COLO829 (cell line): Measurements from ENCODE around the gene TSPAN9.
"Not testable (repeated sequence)": the region's sequence is repeated elsewhere in the genome, so short reads cannot be mapped to it uniquely, and the experiment has no call there.

ENCODE experiments used
- DNase-seq: peaks from one replicate; pipeline ENCODE4 v3.0.0; 2012; ENCODE audit warnings: low spot score

Gene TSPAN9

DNA sequence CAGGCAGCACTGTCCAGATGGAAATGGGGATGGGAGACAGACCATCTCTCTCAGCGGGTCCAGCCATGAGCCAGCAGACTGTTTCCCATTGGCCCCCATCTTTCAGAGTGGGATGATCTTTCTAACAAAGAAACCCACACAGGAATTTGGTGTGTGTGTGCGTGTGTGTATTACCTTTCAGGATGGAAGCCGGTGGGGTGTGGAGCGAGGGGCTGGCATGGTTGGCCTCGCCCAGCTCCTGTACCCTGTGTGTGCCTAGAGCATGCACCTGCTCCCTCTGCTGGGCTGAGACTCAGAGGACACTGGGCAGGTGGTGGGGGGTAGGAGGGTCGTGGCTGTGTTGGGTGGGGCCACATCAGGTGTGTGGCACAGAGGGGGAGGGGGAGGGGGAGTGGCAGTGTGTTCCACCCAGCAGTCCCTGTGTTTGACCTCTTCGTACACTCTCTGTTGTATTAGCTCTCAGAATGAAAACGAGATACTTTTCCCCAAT lies 33.0 kb upstream of the TSPAN9 start:
- no peak for DNase-seq

DNA sequence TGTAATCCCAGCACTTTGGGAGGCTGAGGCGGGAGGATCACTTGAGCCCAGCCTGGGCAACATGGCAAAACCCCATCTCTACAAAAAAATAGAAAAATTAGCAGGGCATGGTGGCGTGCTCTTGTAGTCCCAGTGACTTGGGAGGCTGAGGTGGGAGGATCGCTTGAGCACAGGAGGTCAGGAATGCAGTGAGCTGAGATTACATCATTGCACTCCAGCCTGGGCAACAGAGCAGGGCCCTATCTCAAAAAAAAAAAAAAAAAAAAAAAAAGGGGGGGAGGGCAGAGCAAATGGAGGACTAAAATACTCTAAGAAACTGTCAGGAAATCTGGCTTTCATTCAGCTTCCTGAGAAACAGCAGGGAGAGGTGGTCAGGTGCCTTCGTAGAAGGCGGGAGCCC lies 31.7 kb upstream of the TSPAN9 start:
- no peak for DNase-seq

GRCh38 chr12:3045989-3046388 lies 31.2 kb upstream of the TSPAN9 start:
- no peak for DNase-seq

DNA sequence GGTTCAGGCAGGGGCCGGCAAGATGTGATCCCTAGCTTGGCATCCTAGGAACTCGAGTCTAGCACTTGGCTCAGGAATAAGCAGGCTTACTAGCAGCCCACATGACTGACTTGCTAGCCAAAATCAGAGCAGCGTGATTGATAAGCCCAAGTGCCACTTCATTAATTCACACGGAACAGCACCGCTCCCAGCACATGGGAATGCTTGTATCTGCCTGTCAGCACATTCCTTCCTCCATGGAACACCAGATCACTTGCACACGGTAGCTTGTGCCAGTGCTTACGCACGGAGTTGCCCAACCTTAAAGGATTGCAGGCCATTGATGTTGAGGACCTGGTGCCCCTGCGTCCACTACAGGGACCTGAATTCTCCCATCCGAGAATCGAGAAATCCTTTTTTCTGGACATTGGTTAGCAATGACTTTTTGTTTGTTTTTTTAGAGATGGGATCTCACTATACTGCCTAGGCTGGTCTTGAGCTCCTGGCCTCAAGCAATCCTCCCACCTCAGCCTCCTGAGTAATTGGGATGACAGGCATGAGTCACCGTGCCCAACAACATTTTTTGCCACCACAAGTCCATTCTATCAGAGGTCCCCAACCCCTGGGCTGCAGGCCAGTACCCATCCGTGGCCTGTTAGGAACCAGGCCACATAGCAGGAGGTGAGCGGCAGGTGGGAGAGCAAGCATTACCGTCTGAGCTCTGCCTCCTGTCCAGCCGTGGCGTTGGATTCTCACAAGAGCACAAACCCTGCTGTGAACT lies 30.6 kb upstream of the TSPAN9 start:
- DNase-seq, result no peak

DNA sequence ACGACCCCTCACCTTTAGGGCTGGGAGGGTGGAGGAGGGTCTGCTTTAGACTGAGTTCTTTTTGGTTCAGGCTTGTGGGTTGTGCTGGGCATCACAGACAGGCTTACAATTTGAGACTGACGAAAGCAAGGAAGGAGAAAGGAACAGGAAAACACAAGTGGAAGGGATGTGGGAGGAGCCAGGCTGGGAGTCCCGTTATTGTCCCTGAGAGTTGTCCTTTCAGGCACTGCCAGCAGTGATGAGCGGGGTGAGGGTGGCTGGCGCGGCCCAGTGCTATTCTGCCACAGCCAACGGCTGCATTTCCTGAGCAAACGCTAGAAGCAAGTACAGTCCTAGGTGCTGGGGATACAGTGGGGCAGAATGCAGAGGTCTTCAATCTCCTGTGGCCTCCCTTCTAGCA lies 29.2 kb upstream of the TSPAN9 start:
- no peak for DNase-seq

DNA sequence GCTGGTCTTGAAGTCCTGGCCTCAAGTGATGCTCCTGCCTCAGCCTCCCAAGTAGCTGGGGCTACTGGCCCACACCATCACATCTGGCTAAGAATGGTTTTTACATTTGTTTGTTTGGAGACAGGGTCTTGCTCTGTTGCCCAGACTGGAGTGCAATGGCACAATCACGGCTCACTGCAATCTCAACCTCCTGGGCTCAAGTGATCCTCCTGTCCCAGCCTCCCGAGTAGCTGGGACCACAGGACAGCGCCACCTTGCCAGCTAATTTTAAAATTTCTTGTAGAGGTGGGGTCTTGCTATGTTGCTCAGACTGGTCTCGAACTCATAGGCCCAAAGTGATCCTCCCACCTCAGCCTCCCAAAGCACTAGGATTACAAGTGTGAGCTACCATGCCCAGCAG lies 28.6 kb upstream of the TSPAN9 start:
- no peak for DNase-seq

DNA sequence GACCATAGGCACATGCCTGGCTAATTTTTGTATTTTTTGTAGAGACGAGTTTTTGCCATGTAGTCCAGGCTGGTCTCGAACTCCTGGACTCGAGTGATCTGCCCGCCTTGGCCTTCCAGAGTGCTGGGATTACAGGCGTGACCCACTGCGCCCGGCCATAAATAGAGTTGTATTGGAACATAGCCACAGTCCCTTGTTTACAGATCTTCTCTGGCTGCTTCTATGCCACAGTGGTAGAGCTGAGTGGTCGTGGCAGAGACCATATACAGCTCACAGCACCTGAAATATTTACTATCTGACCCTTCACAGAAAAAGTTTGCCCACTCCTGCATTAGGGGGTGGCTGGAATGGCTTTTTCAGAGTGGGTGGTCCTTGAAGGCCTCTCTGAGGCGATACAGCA lies 28.0 kb upstream of the TSPAN9 start:
- no peak for DNase-seq

DNA sequence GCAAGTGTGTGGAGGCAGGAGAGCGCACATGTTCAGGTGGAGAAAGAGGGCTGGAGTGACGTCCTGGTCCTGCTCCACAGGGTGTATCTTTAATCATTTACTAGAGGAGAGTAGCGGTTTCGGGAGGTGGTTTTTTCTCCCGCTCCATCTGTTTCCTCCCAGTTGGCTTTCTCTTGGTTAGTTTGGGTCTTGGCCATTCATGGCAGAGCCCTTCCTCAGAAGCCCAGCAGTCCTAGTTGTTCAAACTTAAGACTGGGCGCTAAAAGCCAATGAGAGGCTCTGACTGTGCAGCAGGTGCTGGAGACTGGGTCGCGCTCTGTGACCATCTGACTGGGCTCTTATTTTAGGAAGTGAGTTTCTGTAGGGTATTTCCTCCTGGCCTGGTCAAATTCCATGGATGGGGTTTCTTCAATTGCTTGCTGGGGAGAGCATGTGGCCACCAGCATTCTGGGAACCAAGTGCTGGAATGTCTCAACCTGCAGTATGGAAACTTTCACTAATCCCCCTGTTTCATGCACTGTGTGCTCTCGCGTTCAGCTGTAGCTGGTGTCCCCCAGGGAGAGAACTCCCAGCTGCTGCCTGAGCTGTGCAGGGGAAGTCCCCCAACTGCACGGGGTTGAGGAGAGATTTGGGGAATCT lies 27.4 kb upstream of the TSPAN9 start:
- no peak for DNase-seq

DNA sequence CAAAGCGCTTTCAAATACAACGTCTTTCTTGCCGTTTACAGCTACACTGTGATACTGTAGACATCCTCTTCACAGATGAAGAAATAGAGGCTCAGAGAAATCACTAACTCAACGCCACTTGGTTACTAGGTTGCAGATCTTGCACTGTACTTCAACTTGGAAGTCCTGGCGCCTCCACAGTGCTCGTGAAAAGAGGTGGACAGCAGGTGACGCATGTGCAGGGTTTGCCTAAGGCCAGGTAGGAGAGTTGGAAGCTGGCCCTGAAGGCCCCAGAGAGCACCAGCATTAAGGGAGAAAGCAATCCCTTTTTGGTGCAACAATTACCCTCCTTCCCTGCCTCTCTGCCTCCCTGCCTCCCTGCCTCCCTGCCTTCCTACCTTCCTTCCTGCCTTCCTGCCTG lies 22.8 kb upstream of the TSPAN9 start:
- no peak for DNase-seq

- DNase-seq, result peak; percentile 66
These were observed 22.0 kb upstream of the TSPAN9 start for GRCh38 chr12:3055026-3055703.

- no peak for DNase-seq
These were observed 21.3 kb upstream of the TSPAN9 start for GRCh38 chr12:3055704-3056467.

DNA sequence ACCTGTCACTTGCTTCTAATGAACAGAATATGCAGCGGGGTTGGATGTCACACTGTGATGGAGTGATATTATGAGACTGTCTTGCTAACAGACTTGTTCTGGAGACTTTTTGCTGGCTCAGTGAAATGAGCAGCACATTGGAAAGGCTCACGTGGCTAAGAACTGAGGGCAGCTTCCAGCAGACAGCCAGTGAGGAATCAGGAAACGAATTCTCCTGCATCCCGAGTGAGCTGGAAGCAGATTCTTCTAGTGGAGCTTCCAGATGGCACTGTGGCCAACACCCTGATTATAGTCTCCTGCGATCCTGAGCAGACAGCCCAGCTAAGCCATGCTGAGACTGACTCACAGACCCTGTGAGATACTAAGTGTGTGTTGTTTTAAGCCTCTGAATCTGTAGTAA lies 16.1 kb upstream of the TSPAN9 start:
- no peak for DNase-seq

GRCh38 chr12:3061501-3062215 lies 15.5 kb upstream of the TSPAN9 start:
- DNase-seq, result no peak

- DNase-seq, result no peak
These were observed 11.9 kb upstream of the TSPAN9 start for GRCh38 chr12:3065300-3065699.

- not testable (repeated sequence) for DNase-seq
These were observed 11.3 kb upstream of the TSPAN9 start for GRCh38 chr12:3065846-3066245.

DNA sequence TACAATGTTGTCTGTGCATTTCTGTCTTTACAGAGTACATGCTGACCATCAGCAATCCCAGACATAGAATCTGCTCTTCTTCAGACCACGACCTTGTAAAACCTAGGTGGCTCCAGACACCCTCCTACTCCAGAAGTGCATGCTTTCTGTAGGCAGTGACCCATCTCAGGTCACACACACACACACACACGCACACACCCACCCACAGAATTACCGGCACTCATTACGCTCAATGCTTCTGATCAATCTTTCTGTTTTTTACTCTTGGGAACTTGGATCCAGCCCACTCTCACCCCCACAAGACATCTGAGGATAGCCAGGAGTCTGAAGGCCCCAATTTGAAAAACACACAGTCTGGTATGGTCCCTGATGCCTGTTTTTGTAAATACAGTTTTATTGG lies 7.5 kb upstream of the TSPAN9 start:
- DNase-seq, result no peak

DNA sequence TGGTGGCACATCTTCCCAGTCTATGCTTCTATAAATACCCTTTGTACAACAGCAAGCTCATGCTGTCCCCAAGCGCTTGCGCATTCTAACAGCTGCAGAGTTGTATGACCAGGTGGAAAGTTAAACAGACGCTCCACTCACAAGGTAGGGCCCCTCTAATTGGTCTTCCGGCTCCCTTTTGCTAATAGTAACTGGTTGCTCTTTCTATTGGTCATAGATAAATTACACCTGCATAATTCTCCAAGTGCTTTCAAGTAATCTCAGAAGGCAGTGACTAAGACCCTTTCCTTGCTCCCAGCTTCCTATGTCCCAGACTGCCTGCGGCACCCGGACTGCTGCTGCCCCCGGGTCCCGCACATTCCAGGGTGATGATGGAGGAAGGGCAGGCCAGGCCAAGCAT lies 6.1 kb upstream of the TSPAN9 start:
- no peak for DNase-seq

DNA sequence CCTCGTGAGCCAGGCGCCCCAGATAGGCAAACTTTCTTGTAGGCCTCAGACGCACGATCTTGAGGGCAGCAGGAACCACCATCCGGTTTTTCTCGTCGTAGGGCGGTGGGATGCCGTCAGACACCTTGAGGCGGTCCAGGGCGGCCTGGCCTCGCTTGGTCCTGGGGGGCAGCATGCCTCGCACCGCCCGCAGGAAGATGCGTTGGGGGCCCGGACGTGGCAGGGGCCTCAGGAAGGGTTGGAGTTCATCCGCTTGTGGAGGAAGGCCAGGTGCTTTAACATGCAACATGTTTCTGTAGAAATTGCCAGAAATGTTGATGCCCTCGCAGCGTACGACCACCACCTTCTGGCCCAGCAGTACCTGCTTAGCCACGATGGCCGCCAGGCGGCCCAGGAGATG lies 5.5 kb upstream of the TSPAN9 start:
- DNase-seq, result no peak

- peak; percentile 90 for DNase-seq
These were observed 3.5 kb upstream of the TSPAN9 start for GRCh38 chr12:3073438-3074250.

DNA sequence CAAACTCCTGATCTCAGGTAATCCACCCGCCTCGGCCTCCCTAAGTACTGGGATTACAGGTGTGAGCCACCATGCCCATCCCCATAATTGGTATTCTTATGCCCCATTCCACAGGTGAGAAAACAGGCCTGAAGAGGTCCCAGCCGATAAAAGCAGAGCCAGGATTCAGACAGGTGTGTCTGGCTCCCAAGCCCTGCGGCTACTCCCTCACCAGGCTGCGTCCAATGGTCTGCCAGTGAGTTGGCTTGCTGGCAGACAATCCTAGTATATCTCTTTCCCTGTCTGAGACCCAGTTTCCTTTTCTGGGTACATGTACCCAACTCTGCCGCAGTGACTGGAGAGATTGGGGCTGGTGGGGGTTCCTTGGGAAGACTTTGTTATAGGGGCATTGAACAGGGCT lies 1.9 kb upstream of the TSPAN9 start:
- no peak for DNase-seq

- DNase-seq, result peak; percentile 32
These were observed 448 bp downstream of the TSPAN9 start for GRCh38 chr12:3077572-3078081.
